GM18505 (cell line): ENCODE measurements around the gene MCM3.
A peak's percentile ranks its signal among the peaks of the same experiment; 100 is the strongest.

Experiments used
- ATAC-seq: cut with Tn5 transposase; IDR thresholded peaks from one replicate; pipeline ENCODE4 v1.9.1; 2021; ENCODE audit not compliant: unreplicated experiment
- POLR2A ChIP-seq: IDR thresholded peaks from 4 replicates; pipeline ENCODE4 v1.6.1; 2011; ENCODE audit warnings: borderline replicate concordance; ENCODE audit not compliant: insufficient read depth, insufficient read length; ENCODE audit errors: extremely low read depth

MCM3 gene

GRCh38 chr6:52284460-52285176, at the start of gene MCM3:
Gene MCM3, minus strand, starts transcription at chr6:52284742. Its CDS starts 68 bp downstream, at chr6:52284674.
- ATAC-seq, result peak; percentile 97
- peak; percentile 70 for TF ChIP-seq POLR2A

- TF ChIP-seq POLR2A, result no peak
- ATAC-seq, result no peak
Measured at GRCh38 chr6:52333840-52334200, 49.3 kb upstream of the MCM3 start.

- no peak for TF ChIP-seq POLR2A
Measured at GRCh38 chr6:52331793-52332457, 47.4 kb upstream of the MCM3 start.

GRCh38 chr6:52330470-52330869, 45.9 kb upstream of the MCM3 start:
- ATAC-seq, result no peak
- no peak for TF ChIP-seq POLR2A

More at GRCh38 chr6:52331793-52332457, 47.4 kb upstream of the MCM3 start:
- no peak for ATAC-seq

- TF ChIP-seq POLR2A, result no peak
- ATAC-seq, result no peak
Measured at GRCh38 chr6:52328729-52329128, 44.2 kb upstream of the MCM3 start.

- TF ChIP-seq POLR2A, result no peak
- ATAC-seq, result no peak
Measured at GRCh38 chr6:52328303-52328662, 43.7 kb upstream of the MCM3 start.

GRCh38 chr6:52326540-52327364, 42.2 kb upstream of the MCM3 start:
- ATAC-seq, result no peak
- TF ChIP-seq POLR2A, result no peak

GRCh38 chr6:52325695-52326471, 41.3 kb upstream of the MCM3 start:
- no peak for ATAC-seq
- no peak for TF ChIP-seq POLR2A

GRCh38 chr6:52324189-52324588, 39.6 kb upstream of the MCM3 start:
- TF ChIP-seq POLR2A, result no peak
- no peak for ATAC-seq

GRCh38 chr6:52317841-52318581, 33.5 kb upstream of the MCM3 start:
- ATAC-seq, result peak; percentile 99

GRCh38 chr6:52317211-52317610, 32.7 kb upstream of the MCM3 start:
- ATAC-seq, result no peak
- no peak for TF ChIP-seq POLR2A

More at GRCh38 chr6:52317841-52318581, 33.5 kb upstream of the MCM3 start:
- no peak for TF ChIP-seq POLR2A

GRCh38 chr6:52314752-52315151, 30.2 kb upstream of the MCM3 start:
- no peak for ATAC-seq
- no peak for TF ChIP-seq POLR2A
